Middle frontal gyrus (tissue), 1 donor: ENCODE results near the gene SKAP1.
"Not testable (repeated sequence)": the region's sequence is repeated elsewhere in the genome, so short reads cannot be mapped to it uniquely, and the experiment has no call there.

Experiments
- DNase-seq: peaks from one replicate; pipeline ENCODE4 v3.0.0-alpha.2; 2015; ENCODE audit warnings: low spot score; ENCODE audit errors: extremely low spot score

Gene SKAP1

DNA sequence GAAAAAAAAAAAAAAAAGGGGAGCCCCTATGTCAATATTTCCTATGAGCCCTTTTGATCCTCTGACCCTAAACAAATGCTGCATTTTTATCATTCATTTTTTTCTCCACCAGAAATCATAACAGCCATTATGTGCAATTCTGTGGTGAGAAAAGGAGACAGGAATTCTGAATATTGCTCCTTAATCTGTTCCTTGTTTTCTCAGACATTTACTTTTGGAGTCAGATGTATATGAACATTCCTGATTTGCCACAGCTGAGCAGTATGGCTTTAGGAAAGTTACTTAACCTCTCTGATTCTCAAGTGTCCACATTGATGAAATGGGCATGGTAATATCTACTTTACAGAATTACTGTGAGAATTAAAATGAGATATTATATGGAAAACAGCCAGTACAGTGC, 144.4 kb downstream of the SKAP1 start:
- DNase-seq = no peak

DNA sequence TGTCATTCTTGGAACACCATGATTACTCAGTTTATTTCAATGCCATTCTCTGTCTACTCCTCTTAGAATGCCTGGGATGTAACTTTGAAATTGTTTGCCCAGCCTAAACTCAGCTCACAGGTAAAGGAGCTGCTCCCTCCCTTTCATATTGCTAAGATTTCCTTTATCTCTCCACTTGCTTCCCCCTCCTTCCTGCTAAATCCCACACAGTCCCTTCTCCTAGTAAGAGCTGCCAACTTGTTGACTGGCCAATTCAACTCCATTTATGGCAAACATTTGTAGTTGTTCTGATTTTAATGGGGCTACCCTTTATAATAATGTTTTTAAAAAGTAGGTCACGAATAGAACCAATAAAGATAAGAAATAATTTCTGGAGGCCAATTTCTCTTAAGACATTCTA, 146.1 kb downstream of the SKAP1 start:
- DNase-seq = no peak

DNA sequence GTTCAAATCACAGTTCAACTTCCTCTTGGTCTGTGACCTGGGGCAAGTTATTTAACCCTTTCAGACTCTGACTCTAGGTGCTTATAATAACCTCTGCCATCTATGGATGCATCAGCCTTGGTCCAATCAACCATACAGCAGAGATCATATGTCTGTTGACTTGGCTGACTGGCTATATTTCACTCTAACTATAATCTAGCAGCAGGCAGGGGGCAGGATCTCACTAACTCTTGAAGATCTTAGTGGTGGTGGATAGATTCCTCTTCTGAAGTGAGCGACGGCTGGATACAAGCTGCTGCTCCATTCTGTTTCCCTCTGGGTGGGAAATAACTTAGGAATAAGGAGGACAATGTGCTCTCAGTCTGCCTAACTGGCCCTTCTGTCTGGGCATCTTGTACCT, 146.6 kb downstream of the SKAP1 start:
- DNase-seq = no peak

DNA sequence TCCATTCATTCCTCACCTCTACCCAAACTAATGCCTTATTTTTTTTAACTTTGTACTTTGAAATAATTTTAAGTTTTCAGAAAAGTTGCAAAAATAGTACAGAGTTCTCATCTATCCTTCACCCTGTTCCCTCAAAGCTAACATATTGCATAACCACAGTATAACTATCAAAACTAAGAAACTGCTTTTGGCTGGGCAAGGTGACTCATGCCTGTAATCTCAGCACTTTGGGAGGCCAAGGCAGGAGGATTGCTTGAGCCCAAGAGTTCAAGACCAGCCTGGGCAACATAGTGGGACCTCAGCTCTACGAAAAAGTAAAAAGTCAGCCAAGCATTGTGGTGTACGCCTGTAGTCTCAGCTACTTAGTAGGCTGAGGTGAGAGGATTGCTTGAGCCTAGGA, 147.7 kb downstream of the SKAP1 start:
- no peak for DNase-seq

DNA sequence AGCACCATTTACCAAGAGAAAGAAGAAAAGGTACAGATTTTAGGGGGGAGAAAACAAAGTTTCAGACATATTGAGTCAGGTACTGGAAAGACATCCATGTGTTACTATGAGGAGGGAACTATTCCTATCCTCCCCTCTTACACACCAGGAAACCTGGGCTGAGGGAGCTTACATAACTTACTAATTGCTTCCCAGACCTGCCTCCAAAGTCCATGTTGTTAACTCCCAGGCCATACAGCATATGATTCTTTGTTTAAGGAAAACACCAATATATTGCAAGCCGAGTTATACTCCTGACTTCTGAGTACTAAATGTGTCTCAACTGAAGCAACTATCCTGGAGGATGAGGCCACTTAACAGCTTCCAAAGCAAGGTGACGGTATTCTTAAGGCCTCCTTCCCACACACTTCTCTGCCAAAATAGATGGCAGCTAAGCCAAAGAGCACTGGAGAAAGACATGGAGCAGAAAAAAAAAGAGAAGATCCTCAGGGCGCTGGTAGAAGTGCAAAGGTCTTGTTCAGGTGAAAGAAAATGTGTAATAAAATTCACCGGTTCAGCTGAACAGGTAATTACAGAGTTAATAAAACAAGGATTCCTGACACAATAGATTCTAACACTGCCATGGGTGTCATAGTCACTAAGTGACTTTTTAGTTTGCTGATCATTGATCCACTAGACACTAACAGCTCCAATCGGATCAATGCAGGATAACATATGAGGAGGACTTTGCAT, 151.1 kb downstream of the SKAP1 start:
- no peak for DNase-seq

DNA sequence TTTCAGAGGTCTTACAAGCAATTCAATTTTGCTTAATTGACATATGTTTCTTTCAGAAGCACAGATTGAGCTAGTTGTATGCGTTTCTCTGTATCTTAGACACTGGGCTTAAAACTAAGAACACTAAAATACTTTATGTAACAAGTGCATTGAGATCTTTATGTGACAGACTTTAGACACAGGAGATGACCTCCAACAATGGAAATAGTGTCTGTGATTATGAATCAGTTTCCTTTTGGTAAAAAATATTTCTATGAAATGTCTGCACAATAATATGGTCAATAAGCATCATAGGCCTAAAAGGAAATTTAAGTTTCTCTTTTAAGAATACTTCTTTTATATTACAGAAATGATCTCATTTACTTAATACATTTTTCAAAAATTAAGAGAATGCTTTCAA, 153.2 kb downstream of the SKAP1 start:
- DNase-seq = no peak

DNA sequence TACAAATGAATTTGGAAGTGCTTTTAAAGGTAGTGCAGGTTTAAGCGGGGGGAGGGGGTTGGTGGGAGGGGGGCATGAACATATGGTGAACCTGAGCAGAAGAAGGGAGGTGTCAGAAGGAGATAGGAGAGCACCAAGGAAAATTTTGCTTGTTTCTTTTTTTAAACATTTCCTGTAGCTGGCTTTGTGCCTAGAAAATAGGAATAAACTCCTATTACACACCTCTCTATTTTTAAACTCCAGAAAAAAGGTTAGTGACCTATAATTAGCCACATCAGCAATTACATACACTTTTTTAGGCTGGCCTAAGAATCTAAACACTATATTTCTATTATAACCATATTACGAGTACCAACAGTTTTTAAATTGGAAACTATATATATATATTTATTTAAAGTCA, 159.1 kb downstream of the SKAP1 start:
- no peak for DNase-seq

DNA sequence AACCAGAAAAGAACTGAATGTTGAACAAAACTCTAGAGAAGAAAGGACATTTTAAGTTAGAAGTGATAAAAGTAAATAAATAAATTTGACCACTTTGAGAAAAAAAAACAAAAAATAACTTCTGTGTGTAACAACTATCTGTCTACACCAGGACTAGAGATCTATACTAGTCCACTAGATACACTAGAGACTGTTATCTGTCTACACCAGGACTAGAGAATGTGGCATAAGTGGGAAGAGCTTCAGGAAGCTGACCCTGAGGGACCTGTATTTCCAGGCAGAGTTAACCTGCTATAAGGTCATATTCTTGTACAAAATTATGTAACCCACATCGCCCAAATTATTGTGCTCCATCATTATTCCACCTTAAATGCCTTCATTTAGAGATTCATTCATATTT, 160.8 kb downstream of the SKAP1 start:
- DNase-seq = no peak

DNA sequence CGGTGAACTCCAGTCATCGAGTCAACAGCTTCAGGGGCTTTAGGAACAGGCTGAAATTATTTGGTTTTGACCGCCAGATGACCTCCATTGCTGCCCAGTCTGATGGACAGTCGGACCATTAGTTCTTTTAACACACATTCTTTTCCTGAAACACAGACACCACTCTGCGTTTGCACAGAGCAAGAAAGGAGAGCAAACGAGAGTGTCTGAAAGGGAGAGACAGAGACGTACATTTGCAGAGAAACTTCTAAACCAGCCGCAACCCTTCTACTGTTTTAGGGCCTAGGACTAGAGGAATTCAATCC, 166.3 kb downstream of the SKAP1 start:
- DNase-seq = no peak

DNA sequence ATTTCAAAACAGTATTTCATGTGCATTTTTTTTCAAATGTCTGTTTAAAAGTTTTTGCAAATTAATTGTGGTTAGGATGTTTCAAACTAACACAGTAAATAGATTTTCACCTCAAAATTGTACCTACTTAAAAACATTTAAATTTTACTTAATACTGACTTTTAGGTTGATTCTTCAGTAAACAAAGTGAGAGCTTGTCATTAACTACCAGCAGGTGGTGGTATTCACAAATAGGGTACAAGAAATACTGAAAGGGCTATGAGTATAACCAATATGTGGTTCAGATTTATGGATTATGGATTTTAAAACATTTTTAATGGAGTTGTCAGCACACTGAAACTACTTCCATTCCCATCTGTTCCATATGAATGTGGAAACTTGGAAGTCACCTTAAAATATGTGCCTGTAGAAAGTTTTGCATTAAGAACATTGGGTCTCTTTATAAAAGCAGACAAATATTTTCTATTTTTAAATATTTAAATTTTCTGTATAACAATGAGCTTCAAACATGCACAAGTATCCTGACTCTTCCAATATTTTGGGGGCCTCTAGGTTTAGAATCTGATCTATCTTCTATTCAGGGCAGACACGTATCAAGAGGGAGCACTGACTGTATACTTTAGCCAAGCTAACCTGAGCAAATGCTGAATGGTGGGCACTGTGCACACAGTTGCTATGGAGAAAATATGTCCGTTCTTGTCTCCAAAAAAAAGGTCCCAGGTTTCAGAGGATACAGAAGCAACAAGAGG, 166.9 kb downstream of the SKAP1 start:
- no peak for DNase-seq

DNA sequence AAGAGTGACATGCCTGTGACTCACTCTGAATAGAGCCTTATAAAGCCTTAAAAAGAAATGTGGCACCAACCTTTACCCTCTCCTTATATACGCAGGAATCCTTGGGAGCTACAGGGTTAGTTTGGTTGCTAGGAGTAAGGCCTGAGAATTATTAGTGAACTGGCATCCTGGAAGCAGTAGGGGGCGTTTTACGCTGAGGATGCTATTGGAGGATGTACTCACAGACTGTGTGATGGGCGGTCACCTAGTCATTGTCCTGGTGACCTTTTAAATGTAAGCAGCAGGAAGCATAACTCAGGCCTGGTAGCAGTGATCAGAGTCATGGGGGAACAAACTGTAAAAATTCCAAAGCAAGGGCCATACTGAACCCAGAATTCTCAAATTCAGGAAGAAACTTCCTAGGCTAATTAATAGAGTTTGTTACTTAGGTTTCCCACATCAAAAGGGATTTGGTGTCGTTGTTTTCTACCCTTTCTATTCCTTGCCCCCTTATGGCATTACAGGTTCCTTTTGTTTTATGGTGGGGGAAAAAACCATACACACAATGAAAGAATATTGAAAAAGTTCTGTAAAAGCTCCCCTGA, 168.6 kb downstream of the SKAP1 start:
- DNase-seq = no peak

DNA sequence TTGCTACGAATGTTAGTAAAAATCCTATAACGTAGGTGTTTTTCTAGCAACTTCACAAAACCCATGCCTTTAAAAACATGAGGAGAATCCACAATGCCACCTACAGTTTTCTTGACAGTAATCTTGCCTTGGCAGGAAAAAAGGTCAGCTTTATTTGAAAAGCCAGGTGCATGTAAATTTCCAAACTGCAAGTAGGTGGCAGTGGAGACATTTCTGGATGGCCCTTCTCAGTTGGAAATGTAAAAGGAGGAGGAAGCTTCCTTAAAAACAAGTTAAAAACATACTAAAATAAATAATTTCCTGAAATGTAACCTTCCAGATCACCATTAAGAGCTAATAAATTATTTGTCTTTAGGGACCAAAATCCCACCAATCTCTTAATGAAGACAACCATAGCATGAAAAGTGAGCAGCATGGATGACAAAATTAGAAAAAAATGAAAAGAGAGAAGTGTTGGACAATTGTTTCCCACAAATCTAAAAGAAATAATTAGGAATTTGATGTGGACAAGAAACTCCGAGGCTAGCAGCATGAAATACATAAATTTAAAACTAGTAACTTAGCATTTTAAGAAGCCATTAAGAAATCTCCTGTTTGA, 170.2 kb downstream of the SKAP1 start:
- DNase-seq = no peak

DNA sequence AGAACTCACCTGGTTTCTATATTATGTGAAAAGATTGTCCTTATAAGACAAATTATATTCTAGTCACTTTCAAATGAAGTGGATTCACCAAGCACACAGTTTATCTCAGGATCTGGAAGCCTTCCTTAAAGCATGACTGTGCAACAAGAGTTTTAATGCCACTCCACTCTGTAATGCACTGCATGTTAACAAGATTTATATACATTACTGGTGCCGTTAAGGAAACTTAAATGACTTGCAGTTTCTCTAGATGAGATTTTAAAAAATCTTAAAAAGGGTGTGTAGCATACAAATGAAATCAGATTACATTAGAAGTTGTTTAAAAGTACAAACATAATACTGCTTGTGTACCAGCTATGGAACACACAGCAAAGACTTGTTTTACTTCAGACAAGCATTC, 171.7 kb downstream of the SKAP1 start:
- DNase-seq = no peak

DNA sequence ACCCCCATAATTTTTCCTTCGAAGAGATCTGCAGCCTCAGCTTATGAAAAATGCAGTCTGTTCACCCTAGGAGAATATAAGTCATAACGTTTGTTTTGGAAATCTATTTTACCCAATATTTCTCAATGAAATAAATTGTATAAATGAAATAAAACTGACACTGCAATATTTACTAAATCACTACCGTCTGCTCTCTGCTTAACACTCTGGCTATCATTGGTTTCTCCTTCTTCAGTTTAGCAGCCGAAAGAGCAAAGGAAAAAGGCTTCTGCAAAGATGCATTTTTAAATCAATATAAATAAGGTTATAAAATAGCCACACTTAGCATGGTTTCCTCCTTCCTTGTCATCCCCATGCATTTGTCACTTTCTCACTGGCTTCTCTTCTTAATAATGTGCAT, 174.3 kb downstream of the SKAP1 start:
- DNase-seq = no peak

DNA sequence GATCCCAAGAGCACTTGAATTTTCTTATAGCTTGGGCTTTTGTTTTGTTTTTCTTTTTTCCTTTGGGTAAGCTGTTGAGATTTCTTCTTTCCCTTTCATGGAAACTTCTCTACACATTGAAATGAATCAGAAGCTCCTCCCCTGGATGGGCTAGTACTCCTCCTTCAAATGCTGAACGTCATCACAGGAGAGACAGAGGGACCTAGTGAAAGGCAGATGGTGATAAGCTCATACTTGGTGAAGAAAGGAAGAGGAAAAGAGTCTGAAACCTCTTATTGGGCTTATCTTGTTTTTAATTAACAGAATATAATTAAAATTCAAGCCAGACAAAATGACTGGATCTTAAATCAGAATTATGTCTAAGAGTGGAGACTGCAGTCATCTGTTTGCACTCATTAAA, 175.1 kb downstream of the SKAP1 start:
- DNase-seq = no peak

DNA sequence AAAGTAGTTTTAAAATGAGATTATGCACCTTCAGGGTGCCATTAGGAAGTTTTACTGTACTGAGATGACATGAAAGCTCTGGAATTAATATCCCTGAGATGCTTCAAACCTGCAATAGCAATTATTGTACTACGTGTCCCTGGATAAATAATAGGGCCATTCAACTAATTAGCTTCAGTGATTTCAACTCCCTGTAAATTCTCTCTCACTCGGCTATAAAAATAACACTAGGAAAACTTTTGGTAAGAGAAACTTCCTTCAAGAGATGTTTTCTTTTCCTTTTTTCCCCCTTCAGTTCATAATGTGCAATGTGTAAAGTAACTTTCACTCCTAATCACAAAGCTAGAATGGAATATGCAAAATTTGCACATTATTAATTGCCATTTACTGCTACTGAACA, 176.0 kb downstream of the SKAP1 start:
- DNase-seq = no peak

DNA sequence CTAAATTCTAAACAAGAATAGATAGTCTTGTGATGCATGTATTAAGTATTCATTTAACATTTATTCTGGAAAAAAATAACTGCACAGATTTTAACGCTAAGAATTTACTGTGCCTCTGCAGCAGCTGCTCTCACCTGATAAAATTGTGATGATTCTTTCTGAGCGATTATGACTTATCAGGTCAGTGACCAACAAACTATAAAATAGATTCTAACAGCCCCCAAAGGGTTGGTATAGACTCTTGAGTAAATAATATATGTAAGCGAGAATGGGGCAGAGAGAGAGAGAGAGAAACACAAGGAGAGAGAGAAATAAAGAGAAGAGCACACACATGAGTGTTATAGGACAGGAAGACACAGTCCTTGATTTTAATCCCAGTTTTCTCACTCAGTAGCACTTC, 178.1 kb downstream of the SKAP1 start:
- no peak for DNase-seq

DNA sequence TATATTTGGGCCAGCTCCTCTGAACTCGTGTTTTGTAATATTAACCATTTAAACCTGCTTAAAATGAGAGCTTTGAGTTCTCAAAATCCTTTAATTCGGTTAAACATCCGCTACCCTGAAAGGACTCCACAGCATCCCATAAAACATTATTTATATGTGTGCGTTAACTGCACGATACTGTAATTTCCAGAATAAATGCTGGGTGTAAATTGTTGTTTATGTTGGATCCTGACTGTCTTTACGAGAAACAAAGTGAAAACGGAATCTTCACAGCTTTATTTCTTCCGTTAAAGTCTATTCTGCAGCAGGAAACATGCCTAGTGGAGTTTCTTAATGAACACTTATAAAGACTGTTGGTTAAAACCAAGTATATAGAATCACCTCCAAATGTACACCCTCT, 179.1 kb downstream of the SKAP1 start:
- no peak for DNase-seq

DNA sequence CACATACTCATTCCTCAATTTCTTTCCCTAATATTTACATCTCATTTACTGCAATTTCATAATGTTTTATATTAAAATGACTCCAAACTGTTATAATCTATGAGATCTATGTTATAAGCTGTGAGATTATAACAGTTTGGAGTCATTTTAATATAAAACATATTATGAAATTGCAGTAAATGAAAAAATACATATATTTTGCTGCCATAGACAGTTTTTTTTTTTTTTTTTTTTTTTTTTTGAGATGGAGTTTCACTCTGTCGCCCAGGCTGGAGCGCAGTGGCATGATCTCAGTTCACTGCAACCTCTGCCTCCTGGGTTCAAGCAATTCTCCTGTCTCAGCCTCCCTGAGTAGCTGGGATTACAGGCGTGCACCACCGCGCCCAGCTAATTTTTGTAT, 180.0 kb downstream of the SKAP1 start:
- not testable (repeated sequence) for DNase-seq

DNA sequence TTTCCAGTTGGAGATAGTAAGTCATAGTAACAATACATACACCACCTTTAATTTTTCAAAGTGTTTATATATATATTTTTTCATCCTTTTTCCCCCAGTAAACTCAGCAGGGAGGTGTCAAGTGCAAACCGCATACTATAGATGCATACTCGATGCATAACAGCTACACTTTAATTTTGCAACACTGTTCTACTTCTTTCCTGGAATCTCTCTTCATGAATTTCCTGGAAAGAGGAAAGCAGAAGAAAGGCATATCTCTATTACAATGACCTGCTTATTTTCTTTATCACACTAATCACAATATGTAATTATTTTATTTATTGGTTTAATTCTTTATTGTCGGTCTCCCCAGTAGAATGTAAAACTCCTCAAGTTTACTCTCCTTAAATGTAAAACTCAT, 182.4 kb downstream of the SKAP1 start:
- no peak for DNase-seq

DNA sequence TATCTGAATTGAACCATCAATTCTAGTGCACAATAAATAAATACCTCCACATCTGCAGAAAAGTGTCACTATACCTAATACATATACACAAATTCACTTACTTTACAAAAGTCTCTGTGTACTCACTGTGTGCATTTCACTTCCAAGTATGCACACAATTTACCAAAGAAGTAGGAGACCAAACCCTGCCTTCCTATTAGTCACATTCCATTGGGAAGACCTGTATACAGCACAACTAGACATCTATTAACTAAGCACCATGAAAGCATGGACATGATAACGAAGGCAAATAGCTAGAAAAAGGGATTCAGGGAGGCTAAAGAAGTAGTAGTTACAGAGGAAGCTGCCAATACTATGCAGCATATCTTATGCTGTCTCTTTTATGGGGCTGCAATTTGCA, 183.0 kb downstream of the SKAP1 start:
- DNase-seq = no peak

DNA sequence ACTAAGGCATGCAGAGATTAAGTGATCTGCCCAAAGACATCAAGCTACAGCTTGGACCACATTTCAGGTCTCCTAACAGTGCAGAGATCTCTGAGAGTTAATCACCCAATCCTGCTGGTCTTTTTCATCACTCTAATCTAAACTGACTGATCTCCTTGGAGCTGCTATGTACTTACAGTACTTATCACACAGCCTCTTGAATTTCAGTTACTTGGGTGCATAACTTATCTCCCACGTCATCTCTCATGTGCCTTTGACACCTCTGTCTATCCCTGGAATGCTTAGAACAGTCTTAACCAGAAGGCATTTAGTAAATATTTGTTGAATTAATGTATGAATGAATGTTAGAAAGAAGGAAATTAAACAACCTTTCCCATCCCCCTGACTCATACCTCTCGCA, 183.4 kb downstream of the SKAP1 start:
- no peak for DNase-seq
